Measurements from ENCODE around the gene SCGB1A1. TPM values are rescaled to one million over a fixed set of nuclear protein-coding genes. Genes with fewer than 3 reads are reported as not detected.
A peak's percentile ranks its signal among the peaks of the same experiment; 100 is the strongest.

The SCGB1A1 gene
- total RNA-seq, 1 donor from 2014 or later, result not detected

- TF ChIP-seq, protein P1, sequence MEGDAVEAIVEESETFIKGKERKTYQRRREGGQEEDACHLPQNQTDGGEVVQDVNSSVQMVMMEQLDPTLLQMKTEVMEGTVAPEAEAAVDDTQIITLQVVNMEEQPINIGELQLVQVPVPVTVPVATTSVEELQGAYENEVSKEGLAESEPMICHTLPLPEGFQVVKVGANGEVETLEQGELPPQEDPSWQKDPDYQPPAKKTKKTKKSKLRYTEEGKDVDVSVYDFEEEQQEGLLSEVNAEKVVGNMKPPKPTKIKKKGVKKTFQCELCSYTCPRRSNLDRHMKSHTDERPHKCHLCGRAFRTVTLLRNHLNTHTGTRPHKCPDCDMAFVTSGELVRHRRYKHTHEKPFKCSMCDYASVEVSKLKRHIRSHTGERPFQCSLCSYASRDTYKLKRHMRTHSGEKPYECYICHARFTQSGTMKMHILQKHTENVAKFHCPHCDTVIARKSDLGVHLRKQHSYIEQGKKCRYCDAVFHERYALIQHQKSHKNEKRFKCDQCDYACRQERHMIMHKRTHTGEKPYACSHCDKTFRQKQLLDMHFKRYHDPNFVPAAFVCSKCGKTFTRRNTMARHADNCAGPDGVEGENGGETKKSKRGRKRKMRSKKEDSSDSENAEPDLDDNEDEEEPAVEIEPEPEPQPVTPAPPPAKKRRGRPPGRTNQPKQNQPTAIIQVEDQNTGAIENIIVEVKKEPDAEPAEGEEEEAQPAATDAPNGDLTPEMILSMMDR (IDR thresholded peaks at IDR 0.05; ENCODE audit: unreplicated experiment), result no peak
- Mint-ChIP-seq H3K27ac (no peak overlapping the region), H3K36me3 (no peaks in the 10 kb centered on the region), H3K4me3 (no peak overlapping the region), H3K27me3 (ENCODE audit: low read depth) (no peaks in the 10 kb centered on the region), H3K9me3 (no peaks in the 10 kb centered on the region), H3K4me1 (peaks cover 9% of the 10 kb centered on the region)
- no peak for DNase-seq (ENCODE audit: low spot score in 2 of 2, unreplicated experiment in 2 of 2)
These were observed 34.1 kb downstream of the SCGB1A1 start for GRCh38 chr11:62452839-62453468.

DNA sequence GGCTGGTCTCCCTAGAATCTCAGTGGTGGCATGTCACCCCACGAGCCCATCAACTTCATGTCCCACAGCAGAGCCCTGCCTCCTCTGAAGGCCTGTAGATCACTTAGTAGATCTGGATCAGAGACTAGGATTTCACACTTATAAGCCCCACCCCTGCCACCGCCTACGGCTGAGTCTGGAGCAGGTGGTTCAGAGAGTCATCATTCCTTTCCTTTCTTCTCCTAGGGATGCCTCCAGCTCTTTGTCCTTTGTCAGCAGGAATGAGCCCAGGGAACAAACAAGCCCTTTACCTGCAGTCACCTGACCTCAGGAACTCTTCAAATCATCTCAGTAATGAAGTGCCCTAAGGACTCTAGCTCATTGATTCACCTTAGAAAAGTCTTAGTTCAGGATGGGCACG is 37.8 kb downstream of the SCGB1A1 start:
- Mint-ChIP-seq H3K9me3 (no peaks in the 10 kb centered on the region), H3K27me3 (ENCODE audit: low read depth) (no peaks in the 10 kb centered on the region), H3K4me3 (no peak overlapping the region), H3K4me1 (peaks cover 4% of the 10 kb centered on the region), H3K36me3 (no peaks in the 10 kb centered on the region), H3K27ac (no peak overlapping the region)
- no peak for DNase-seq (ENCODE audit: low spot score in 2 of 2, unreplicated experiment in 2 of 2)
- TF ChIP-seq, protein P1 (IDR thresholded peaks at IDR 0.05; ENCODE audit: unreplicated experiment), result no peak

DNA sequence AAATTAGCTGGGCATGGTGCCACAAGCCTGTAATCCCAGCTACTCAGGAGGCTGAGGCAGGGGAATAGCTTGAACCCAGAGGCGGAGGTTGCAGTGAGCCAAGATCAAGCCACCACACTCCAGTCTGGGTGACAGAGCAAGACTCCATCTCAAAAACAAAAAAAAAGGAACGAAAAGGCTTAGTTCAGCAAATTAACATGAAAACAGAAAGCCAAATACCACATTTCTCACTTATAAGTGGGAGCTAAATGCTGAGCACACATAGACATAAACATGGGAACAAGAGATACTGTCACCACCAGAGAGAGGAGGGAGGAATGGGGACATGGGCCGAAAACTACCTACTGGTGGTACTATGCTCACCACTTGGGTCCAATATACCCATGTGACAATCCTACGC is 38.6 kb downstream of the SCGB1A1 start:
- Mint-ChIP-seq H3K27me3 (ENCODE audit: low read depth) (no peaks in the 10 kb centered on the region), H3K36me3 (no peaks in the 10 kb centered on the region), H3K4me1 (peaks cover 5% of the 10 kb centered on the region), H3K4me3 (no peak overlapping the region), H3K27ac (no peak overlapping the region), H3K9me3 (no peaks in the 10 kb centered on the region)
- TF ChIP-seq, protein P1 (IDR thresholded peaks at IDR 0.05; ENCODE audit: unreplicated experiment), result no peak
- no peak for DNase-seq (ENCODE audit: low spot score in 2 of 2, unreplicated experiment in 2 of 2)

DNA sequence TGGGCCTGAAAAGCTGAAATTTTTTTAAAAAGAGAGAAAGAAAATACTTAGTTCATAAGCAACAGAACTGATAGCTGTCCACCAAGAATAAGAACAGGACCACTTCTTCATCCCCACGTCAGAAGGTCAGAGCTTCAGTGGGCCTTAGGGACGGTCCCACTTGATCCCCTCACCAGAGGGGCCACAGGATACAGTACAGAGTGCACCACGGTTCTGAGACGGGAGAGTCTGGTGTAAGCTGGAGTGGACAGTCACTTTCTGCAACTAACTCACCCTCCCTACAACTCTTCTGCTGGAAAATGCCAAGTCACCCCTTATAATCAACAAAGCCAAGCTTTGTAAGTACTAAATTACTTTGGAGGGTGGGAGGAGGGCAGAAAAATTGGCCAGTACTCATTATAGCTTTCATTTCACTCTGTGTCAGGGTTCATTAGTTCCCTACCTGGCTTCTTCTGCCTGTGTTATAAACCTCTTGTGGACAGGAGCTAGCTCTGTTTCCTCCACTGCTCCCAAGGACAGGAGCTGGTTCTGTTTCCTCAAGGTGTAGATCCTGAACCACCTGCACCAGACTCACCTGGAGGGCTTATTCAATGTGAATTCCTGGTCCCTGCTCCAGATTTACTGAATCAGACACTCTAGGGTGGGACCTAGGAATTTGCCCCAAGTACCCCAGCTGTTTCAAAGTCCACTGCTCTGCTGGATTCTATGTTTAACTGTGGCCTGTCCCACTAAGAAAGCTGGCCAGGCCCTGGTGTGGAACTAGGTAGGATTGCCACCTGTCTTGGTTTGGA is 39.6 kb downstream of the SCGB1A1 start:
- Mint-ChIP-seq H3K36me3 (no peaks in the 10 kb centered on the region), H3K27ac (peak overlapping the region; percentile 16)

GRCh38 chr11:62459080-62459479 is 40.2 kb downstream of the SCGB1A1 start:
- Mint-ChIP-seq H3K4me1 (peaks cover 7% of the 10 kb centered on the region), H3K9me3 (no peaks in the 10 kb centered on the region), H3K27ac (peak overlapping the region; percentile 16), H3K27me3 (ENCODE audit: low read depth) (no peaks in the 10 kb centered on the region), H3K4me3 (no peak overlapping the region), H3K36me3 (no peaks in the 10 kb centered on the region)
- TF ChIP-seq, protein P1 (IDR thresholded peaks at IDR 0.05; ENCODE audit: unreplicated experiment), result no peak
- DNase-seq (ENCODE audit: low spot score in 2 of 2, unreplicated experiment in 2 of 2), result no peak

More for the DNA sequence above, 39.6 kb downstream of the SCGB1A1 start:
- TF ChIP-seq, protein P1 (IDR thresholded peaks at IDR 0.05; ENCODE audit: unreplicated experiment), result no peak
- no peaks in the 10 kb centered on the region for H3K27me3 Mint-ChIP-seq (ENCODE audit: low read depth)
- no peaks in the 10 kb centered on the region for H3K9me3 Mint-ChIP-seq
- DNase-seq (ENCODE audit: low spot score in 2 of 2, unreplicated experiment in 2 of 2), result no peak
- no peak overlapping the region for H3K4me3 Mint-ChIP-seq
- H3K4me1 Mint-ChIP-seq, result peaks cover 7% of the 10 kb centered on the region
